ENCODE results near the gene GPD2.
A peak's percentile ranks its signal among the peaks of the same experiment; 100 is the strongest.
"Not testable (repeated sequence)": the region's sequence is repeated elsewhere in the genome, so short reads cannot be mapped to it uniquely, and the experiment has no call there.

GPD2 gene

GRCh38 chr2:156522864-156523440 lies 86.8 kb downstream of the GPD2 start:
- DNase-seq (ENCODE audit: insufficient read length, low spot score): no peak
- FAIRE-seq: no peak

GRCh38 chr2:156526950-156527636 lies 90.9 kb downstream of the GPD2 start:
- DNase-seq (ENCODE audit: insufficient read length, low spot score) (no peak), FAIRE-seq (no peak)

- FAIRE-seq; DNase-seq (ENCODE audit: insufficient read length, low spot score): not testable (repeated sequence)
Measured at GRCh38 chr2:156528583-156528982, 92.4 kb downstream of the GPD2 start.

GRCh38 chr2:156532989-156533388 lies 96.8 kb downstream of the GPD2 start:
- FAIRE-seq (no peak), DNase-seq (ENCODE audit: insufficient read length, low spot score) (no peak)

- DNase-seq (ENCODE audit: insufficient read length, low spot score) (no peak), FAIRE-seq (no peak)
Measured at GRCh38 chr2:156536534-156536933, 100.4 kb downstream of the GPD2 start.

GRCh38 chr2:156537141-156537540 lies 101.0 kb downstream of the GPD2 start:
- no peak for FAIRE-seq
- no peak for DNase-seq (ENCODE audit: insufficient read length, low spot score)

DNA sequence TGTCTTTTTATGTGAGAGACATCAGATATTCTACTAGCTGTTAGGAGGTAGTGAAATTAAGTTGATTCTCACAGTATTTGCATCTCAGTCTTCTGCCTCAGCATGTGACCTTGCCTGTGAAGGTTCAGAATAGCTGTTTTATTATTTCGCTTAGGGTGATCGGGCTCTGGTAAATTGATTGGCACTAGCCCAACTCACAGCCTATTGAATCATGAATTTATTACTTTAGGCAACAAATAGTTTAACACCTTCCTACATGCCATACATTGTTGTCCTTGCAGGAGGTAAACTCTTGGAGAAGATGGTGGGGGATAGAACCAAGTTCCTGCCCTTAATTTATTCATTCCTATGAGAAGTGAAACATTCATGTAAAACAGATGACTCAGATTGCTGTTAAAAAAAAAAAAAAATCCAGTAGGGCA lies 101.9 kb downstream of the GPD2 start:
- no peak for FAIRE-seq

DNA sequence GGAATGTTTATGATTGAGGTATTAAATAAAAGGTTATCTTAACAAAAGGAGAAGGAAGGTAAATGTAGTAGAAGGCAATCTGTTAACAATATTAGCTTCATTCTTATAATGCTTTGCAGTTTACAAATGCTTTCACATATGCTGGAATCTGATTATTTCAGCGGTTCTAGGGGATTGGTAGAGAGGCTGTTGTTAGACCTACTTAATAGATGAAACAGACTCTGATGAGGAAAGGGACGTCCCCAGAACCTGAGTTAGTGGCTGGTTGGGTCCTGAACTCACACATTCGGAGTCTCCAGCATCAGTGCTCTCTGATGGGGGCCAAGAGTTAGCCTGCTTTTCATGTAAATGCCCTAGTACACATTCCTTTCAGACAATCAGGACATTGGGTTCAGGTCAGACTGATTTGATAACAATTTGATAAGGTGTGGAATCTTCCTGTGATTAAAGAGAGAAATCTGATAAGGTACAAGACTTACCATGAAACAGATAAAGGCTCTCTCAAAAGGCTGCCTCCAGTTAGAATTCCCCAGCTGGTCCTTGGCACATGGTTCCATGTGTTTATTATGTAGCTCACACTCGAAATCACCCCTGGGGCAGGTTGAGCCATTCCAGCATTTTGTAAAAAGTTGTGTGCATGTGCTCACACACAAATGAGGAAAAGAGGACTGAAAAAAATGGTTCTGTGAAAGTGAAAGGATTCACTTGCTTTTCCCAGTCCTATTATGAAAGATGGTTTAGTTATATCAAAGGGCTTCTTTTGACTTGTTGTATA lies 103.1 kb downstream of the GPD2 start:
- FAIRE-seq (no peak), DNase-seq (ENCODE audit: insufficient read length, low spot score) (no peak)

More for the DNA sequence above, 101.9 kb downstream of the GPD2 start:
- DNase-seq (ENCODE audit: insufficient read length, low spot score): no peak

GRCh38 chr2:156540706-156541105 lies 104.5 kb downstream of the GPD2 start:
- no peak for FAIRE-seq
- DNase-seq (ENCODE audit: insufficient read length, low spot score): no peak

GRCh38 chr2:156541229-156541628 lies 105.0 kb downstream of the GPD2 start:
- FAIRE-seq: no peak

GRCh38 chr2:156541706-156542105 lies 105.5 kb downstream of the GPD2 start:
- DNase-seq (ENCODE audit: insufficient read length, low spot score) (no peak), FAIRE-seq (no peak)

More at GRCh38 chr2:156541229-156541628, 105.0 kb downstream of the GPD2 start:
- DNase-seq (ENCODE audit: insufficient read length, low spot score): no peak

GRCh38 chr2:156548413-156548812 lies 112.2 kb downstream of the GPD2 start:
- FAIRE-seq: no peak

GRCh38 chr2:156553714-156554442 lies 117.7 kb downstream of the GPD2 start:
- FAIRE-seq (no peak), DNase-seq (ENCODE audit: insufficient read length, low spot score) (no peak)

More at GRCh38 chr2:156548413-156548812, 112.2 kb downstream of the GPD2 start:
- DNase-seq (ENCODE audit: insufficient read length, low spot score): no peak

DNA sequence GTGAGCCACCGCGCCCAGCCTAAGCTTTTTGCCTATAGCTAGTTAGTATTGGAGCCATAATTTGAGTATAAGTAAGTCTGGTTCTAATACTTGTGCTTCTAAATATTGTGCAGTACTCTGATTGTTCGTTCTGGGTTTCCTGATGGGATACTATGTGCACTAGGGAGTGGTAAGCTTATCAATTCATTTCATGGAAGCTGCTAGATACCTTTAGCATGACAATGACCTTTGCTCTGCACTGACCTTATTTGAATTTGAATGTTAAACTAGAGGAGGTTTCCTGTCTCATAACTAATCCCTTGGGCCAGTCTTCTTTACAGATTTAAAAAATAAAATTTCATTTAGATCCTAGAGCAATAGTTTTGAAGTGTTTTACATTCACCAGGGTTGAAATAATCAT lies 125.1 kb downstream of the GPD2 start:
- no peak for FAIRE-seq
- DNase-seq (ENCODE audit: insufficient read length, low spot score): no peak

GRCh38 chr2:156562124-156562523 lies 125.9 kb downstream of the GPD2 start:
- no peak for DNase-seq (ENCODE audit: insufficient read length, low spot score)
- no peak for FAIRE-seq

DNA sequence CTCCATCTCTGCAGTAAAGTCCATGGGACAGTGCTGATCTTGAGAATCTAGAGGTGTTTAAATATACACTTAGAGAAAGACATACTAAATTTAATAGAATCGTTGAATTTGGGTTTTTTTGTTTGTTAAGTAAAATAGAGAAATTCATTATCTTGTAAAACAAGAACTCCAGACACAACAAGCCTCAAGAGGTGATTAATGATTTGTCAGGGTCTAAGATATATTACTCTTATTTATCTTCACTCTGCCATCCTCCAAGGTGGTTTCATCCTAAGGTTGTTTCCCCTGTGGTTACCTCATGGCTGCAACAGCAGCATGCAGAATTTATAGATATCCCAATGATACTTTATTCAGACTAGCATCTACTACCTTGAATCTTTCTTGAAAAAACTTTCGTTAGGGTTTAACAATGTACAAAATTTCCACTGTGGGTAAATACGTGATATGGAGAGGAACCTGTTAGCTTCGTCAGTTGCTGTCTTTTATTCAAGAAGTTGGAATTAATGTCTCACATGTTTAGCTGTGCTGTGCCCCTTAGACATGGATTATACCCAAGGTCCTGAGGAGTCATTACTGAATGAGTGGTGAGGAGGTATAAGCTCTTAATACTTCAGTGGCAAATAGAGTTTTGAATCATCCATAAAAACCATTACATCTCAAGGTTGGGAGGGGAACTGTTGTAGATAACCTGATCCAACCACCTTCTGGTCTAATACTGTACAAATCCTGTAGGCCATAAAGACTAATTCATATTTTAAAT lies 128.0 kb downstream of the GPD2 start:
- FAIRE-seq: no peak
- no peak for DNase-seq (ENCODE audit: insufficient read length, low spot score)

DNA sequence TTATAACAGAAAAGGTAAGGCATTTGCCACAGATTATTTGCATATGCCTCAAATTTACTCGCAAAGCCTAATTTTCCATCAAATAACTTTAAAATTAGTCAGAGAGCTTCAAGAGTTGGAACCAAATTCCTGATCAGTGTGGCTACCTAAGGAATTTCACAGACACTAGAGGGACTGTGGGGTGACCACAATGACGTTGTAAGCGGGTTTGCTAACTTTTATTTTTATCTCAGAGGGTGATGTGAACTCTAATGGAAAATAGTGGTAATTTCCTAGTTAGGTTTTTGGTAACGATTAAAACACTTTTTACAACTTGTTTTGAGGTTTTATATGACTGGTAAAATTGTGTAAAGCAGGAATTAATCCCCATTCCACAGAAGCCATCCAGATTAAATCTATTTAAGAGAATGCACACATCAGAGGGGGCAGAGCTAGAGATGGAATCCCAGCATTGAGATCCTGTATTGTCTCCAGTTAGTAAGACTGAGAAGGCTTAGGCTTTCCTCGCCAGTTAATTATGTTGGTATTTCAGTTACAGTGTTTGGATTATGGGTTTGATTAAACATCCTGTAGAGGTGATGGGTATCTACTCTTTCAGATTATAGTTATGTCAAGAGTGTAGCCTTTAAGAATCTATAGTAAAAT lies 129.0 kb downstream of the GPD2 start:
- FAIRE-seq (no peak), DNase-seq (ENCODE audit: insufficient read length, low spot score) (peak; percentile 35)

GRCh38 chr2:156573710-156574109 lies 137.5 kb downstream of the GPD2 start:
- no peak for FAIRE-seq
- no peak for DNase-seq (ENCODE audit: insufficient read length, low spot score)

DNA sequence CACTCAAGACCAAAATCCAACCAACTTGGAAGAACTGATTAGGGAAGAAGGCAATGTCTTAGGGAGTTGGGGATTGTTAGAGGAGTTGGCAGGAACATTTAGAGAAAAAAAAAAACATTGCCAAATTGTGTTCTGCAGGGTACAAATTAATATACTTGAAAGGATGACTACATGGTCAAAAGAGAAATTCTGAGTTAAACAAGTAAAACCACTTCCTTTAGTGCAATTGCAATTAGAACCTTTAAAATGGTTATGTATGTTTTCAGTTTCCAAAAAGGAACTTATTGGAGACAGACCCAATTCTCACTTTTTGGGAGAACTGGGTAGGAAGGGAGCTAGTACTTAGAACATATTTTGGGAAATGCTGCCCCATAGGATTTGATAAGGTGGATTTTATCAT lies 137.9 kb downstream of the GPD2 start:
- no peak for FAIRE-seq

DNA sequence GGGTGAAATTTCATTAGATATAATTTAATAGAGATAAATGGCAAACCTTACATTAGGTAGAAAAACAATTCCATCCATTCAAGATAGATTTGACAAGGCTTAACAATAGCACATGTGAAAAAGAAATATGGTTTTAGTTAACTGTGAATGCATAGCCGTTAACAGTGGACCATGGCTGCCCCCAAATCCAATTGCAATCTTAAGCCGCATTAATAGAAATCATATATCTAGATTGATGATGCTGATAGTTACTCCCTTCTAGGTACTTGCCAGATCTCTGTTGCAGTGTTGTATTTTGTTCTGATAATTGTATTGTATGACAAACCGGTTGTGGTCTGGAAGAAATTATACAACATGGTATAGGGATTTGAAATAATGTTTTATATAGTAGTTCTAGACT lies 139.8 kb downstream of the GPD2 start:
- DNase-seq (ENCODE audit: insufficient read length, low spot score): no peak
- no peak for FAIRE-seq

More for the DNA sequence above, 137.9 kb downstream of the GPD2 start:
- no peak for DNase-seq (ENCODE audit: insufficient read length, low spot score)
